Measurements from ENCODE around the gene ZFYVE16. TPM values are rescaled to one million over a fixed set of nuclear protein-coding genes. Genes with fewer than 3 reads are reported as not detected.

Gene ZFYVE16
- total and polyA plus RNA-seq, 2 of the 13 experiments (the other 11 are each of a cell fraction or from before 2014, with no cell fraction given), result 9.3 to 33.3 TPM

- TF ChIP-seq STAT6 (CRISPR knock-in tag; IDR thresholded peaks at IDR 0.05; ENCODE audit: borderline replicate concordance), result peak; percentile 76; the same call in 1 of the 2 replicates
- peak; percentile 47; the same call in 1 of the 2 replicates for TF ChIP-seq SNAI1 (CRISPR knock-in tag; IDR thresholded peaks at IDR 0.05; ENCODE audit: borderline replicate concordance)
- TF ChIP-seq MNT (IDR thresholded peaks at IDR 0.05), result no peak
- TF ChIP-seq LCORL (IDR thresholded peaks at IDR 0.05), result no peak
- peak; percentile 74; the same call in 1 of the 2 replicates for TF ChIP-seq LCORL (CRISPR knock-in tag; IDR thresholded peaks at IDR 0.05)
- TF ChIP-seq, protein P1, sequence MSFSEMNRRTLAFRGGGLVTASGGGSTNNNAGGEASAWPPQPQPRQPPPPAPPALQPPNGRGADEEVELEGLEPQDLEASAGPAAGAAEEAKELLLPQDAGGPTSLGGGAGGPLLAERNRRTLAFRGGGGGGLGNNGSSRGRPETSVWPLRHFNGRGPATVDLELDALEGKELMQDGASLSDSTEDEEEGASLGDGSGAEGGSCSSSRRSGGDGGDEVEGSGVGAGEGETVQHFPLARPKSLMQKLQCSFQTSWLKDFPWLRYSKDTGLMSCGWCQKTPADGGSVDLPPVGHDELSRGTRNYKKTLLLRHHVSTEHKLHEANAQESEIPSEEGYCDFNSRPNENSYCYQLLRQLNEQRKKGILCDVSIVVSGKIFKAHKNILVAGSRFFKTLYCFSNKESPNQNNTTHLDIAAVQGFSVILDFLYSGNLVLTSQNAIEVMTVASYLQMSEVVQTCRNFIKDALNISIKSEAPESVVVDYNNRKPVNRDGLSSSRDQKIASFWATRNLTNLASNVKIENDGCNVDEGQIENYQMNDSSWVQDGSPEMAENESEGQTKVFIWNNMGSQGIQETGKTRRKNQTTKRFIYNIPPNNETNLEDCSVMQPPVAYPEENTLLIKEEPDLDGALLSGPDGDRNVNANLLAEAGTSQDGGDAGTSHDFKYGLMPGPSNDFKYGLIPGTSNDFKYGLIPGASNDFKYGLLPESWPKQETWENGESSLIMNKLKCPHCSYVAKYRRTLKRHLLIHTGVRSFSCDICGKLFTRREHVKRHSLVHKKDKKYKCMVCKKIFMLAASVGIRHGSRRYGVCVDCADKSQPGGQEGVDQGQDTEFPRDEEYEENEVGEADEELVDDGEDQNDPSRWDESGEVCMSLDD (CRISPR knock-in tag; IDR thresholded peaks at IDR 0.05; ENCODE audit: borderline replicate concordance), result no peak; the same call in 1 of the 2 replicates
- no peak for TF ChIP-seq GLMP (CRISPR knock-in tag; IDR thresholded peaks at IDR 0.05; ENCODE audit: borderline replicate concordance)
- TF ChIP-seq ZFP36L1 (CRISPR knock-in tag; IDR thresholded peaks at IDR 0.05), result peak; percentile 38; the same call in 1 of the 2 replicates
- TF ChIP-seq ZNF292 (CRISPR knock-in tag; IDR thresholded peaks at IDR 0.05; ENCODE audit: borderline replicate concordance, low read depth), result peak; percentile 72
- no peak for TF ChIP-seq ZNF503 (CRISPR knock-in tag; IDR thresholded peaks at IDR 0.05)
- TF ChIP-seq, protein P2, sequence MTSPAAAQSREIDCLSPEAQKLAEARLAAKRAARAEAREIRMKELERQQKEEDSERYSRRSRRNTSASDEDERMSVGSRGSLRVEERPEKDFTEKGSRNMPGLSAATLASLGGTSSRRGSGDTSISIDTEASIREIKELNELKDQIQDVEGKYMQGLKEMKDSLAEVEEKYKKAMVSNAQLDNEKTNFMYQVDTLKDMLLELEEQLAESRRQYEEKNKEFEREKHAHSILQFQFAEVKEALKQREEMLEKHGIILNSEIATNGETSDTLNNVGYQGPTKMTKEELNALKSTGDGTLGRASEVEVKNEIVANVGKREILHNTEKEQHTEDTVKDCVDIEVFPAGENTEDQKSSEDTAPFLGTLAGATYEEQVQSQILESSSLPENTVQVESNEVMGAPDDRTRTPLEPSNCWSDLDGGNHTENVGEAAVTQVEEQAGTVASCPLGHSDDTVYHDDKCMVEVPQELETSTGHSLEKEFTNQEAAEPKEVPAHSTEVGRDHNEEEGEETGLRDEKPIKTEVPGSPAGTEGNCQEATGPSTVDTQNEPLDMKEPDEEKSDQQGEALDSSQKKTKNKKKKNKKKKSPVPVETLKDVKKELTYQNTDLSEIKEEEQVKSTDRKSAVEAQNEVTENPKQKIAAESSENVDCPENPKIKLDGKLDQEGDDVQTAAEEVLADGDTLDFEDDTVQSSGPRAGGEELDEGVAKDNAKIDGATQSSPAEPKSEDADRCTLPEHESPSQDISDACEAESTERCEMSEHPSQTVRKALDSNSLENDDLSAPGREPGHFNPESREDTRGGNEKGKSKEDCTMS (CRISPR knock-in tag; conservative IDR thresholded peaks at IDR 0.05), result no peak
- TF ChIP-seq CHD2 (IDR thresholded peaks at IDR 0.05; ENCODE audit: low read depth, low read length), result no peak
- TF ChIP-seq KDM3A (CRISPR knock-in tag; IDR thresholded peaks at IDR 0.05; ENCODE audit: low read depth), result peak; percentile 81; the same call in 1 of the 2 replicates
These were observed at the start of gene ZFYVE16 (continued) for GRCh38 chr5:80407735-80408483.
